GM12801 (cell line): Measurements from ENCODE around the gene RSPH9.

Experiments
- TF ChIP-seq, protein P1 (sequence below): IDR thresholded peaks from one replicate; pipeline ENCODE4 v1.5.1; 2011; ENCODE audit warnings: control low read depth; ENCODE audit not compliant: insufficient read length; ENCODE audit errors: extremely low read depth

RSPH9 gene, protein sequence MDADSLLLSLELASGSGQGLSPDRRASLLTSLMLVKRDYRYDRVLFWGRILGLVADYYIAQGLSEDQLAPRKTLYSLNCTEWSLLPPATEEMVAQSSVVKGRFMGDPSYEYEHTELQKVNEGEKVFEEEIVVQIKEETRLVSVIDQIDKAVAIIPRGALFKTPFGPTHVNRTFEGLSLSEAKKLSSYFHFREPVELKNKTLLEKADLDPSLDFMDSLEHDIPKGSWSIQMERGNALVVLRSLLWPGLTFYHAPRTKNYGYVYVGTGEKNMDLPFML

DNA sequence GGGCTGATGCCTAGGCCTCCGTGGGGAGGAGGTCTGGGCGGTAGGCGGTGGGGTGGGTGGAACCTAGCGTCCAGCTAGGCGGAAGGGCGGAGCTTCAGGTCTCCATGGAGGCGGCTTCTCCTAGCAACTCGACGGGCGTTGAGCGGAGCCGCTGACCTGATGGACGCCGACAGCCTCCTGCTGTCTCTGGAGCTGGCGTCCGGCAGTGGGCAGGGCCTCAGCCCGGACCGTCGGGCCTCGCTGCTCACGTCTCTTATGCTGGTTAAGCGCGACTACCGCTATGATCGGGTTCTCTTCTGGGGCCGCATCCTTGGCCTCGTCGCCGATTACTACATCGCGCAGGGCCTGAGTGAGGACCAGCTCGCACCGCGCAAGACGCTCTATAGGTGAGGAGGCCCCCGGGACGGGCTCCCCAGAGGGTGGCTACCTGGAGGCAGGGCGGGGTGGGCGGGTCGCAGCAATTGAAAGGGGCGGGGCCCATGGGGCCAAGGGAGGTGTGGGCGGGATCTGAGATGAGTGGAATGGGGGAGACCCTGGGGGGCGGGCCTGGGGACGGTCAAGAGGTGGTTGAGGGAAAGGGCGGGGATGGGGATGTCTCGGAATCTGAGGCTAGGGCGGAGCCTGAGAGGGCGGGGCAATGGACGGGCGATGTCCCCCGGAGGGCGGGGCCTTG is at the start of gene RSPH9:
Gene RSPH9 (plus strand): TSS at position 97 of the 673 bp plus-strand sequence. CDS start 63 bp downstream, at position 160.
- TF ChIP-seq, protein P1, sequence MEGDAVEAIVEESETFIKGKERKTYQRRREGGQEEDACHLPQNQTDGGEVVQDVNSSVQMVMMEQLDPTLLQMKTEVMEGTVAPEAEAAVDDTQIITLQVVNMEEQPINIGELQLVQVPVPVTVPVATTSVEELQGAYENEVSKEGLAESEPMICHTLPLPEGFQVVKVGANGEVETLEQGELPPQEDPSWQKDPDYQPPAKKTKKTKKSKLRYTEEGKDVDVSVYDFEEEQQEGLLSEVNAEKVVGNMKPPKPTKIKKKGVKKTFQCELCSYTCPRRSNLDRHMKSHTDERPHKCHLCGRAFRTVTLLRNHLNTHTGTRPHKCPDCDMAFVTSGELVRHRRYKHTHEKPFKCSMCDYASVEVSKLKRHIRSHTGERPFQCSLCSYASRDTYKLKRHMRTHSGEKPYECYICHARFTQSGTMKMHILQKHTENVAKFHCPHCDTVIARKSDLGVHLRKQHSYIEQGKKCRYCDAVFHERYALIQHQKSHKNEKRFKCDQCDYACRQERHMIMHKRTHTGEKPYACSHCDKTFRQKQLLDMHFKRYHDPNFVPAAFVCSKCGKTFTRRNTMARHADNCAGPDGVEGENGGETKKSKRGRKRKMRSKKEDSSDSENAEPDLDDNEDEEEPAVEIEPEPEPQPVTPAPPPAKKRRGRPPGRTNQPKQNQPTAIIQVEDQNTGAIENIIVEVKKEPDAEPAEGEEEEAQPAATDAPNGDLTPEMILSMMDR = no peak

- TF ChIP-seq, protein P1 = no peak
These were observed 44.2 kb upstream of the RSPH9 start for GRCh38 chr6:43600595-43600994.

DNA sequence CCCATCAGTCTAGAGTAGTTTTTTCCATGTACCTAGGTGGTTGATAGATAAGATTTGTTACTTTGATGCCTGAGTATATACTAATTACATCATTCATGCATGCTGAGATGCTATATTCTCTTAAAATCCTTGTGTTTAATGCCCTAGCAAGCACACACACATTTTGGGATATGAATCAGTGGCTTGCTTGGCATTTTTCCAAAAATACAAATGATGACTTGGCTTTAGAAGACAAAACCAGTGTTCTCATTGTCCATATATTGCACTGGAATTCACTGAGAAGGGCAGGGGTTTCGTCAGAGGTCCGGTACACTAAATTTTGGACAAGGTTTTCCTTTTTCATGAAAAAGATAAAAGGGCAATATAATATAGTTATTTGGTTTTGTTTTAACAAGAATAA is 40.7 kb upstream of the RSPH9 start:
- TF ChIP-seq, protein P1 = no peak

GRCh38 chr6:43606019-43606418 is 38.8 kb upstream of the RSPH9 start:
- TF ChIP-seq, protein P1 = no peak

GRCh38 chr6:43608310-43608763 is 36.5 kb upstream of the RSPH9 start:
- TF ChIP-seq, protein P1 = no peak

- TF ChIP-seq, protein P1 = no peak
These were observed 36.0 kb upstream of the RSPH9 start for GRCh38 chr6:43608807-43609206.

DNA sequence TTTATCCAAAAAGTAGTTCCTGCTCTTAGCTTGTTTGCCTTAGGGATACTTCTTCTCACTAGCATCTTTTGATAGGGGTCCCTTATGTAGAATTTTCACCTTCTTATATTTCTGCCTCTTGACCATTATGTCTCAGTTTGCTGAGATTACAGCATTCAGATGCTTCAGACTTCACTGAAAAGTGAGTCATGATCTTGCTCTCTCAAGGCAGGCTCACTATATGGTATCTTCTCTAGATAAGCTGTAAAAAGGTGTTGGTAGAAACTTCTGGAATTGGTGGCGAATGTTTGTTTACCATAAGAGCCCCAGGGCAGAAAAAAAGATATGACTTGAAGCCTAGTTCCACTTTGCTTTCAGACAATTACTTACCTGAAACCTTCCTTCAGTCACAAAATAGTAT is 35.4 kb upstream of the RSPH9 start:
- TF ChIP-seq, protein P1 = no peak
